WTC11 (cell line): ENCODE data around the gene CCT3. TPM values are rescaled to one million over a fixed set of nuclear protein-coding genes. Genes with fewer than 3 reads are reported as not detected.

Experiments used
- ATAC-seq: fragments of 200-7000 bp; cut with Tn5 transposase; 2 replicates; pipeline ENCODE4 v1.10.0; 2021; ENCODE audit warnings: mild to moderate bottlenecking, moderate library complexity
- CTCF ChIA-PET: fragments of 300-600 bp; sonication (Branson Sonifier 250); formaldehyde crosslinking; loops from one replicate; lab custom pipeline; 2021; ENCODE audit warnings: antibody characterized with exemption; lab: Charles Lee
- POLR2A ChIA-PET: fragments of 350-600 bp; sonication (Branson Sonifier 250); formaldehyde crosslinking; loops from one replicate; lab custom pipeline; 2021; ENCODE audit warnings: antibody characterized with exemption; lab: Charles Lee
- DNase-seq: peaks from one replicate; pipeline ENCODE4 v3.0.0; 2021; ENCODE audit warnings: low spot score
- H3K27ac Mint-ChIP-seq: 2 replicates; pipeline ENCODE4 v1.8.0; 2021; ENCODE audit warnings: mixed read lengths
- H3K27me3 Mint-ChIP-seq: 2 replicates; pipeline ENCODE4 v1.8.0; 2021; ENCODE audit warnings: low read depth, mild to moderate bottlenecking, moderate library complexity, mixed read lengths
- H3K36me3 Mint-ChIP-seq: 2 replicates; pipeline ENCODE4 v1.8.0; 2021; ENCODE audit warnings: mixed read lengths
- H3K4me1 Mint-ChIP-seq: 2 replicates; pipeline ENCODE4 v1.8.0; 2022; ENCODE audit warnings: mixed read lengths
- H3K4me3 Mint-ChIP-seq: 2 replicates; pipeline ENCODE4 v1.8.0; 2021; ENCODE audit warnings: mild to moderate bottlenecking, moderate library complexity, mixed read lengths
- H3K9me3 Mint-ChIP-seq: 2 replicates; pipeline ENCODE4 v1.8.0; 2021; ENCODE audit warnings: mixed read lengths
- EMX1 ChIP-seq: fragments of 250-450 bp; sonication (Bioruptor Pico); IDR thresholded peaks from 2 replicates; pipeline ENCODE4 v1.8.0; 2021; ENCODE audit warnings: mild to moderate bottlenecking
- GABPB1 ChIP-seq: sonication (generic); formaldehyde crosslinking; IDR thresholded peaks from 2 replicates; pipeline ENCODE4 v1.8.1; 2023; ENCODE audit warnings: mild to moderate bottlenecking, missing genetic modification reagents
- JUN ChIP-seq: sonication (generic); formaldehyde crosslinking; IDR thresholded peaks from 2 replicates; pipeline ENCODE4 v1.8.0; 2023; ENCODE audit warnings: mild to moderate bottlenecking, missing genetic modification reagents
- NFATC4 ChIP-seq: fragments of 250-450 bp; sonication (Bioruptor Pico); IDR thresholded peaks from 2 replicates; pipeline ENCODE4 v1.9.0; 2021; ENCODE audit warnings: mild to moderate bottlenecking
- NR1H2 ChIP-seq: sonication (generic); formaldehyde crosslinking; IDR thresholded peaks from 2 replicates; pipeline ENCODE4 v1.9.0; 2021; ENCODE audit warnings: mild to moderate bottlenecking, moderate library complexity, missing genetic modification reagents
- PRRX2 ChIP-seq: fragments of 250-450 bp; sonication (Bioruptor Pico); IDR thresholded peaks from 2 replicates; pipeline ENCODE4 v1.8.0; 2021; ENCODE audit warnings: mild to moderate bottlenecking
- RELA ChIP-seq: sonication (generic); formaldehyde crosslinking; IDR thresholded peaks from 2 replicates; pipeline ENCODE4 v1.8.1; 2022; ENCODE audit warnings: missing genetic modification reagents, mild to moderate bottlenecking, borderline replicate concordance
- RORB ChIP-seq: fragments of 250-450 bp; sonication (Bioruptor Pico); IDR thresholded peaks from 2 replicates; pipeline ENCODE4 v1.9.0; 2021; ENCODE audit warnings: mild to moderate bottlenecking
- SMAD3 ChIP-seq: sonication (generic); formaldehyde crosslinking; IDR thresholded peaks from 2 replicates; pipeline ENCODE4 v1.8.0; 2022; ENCODE audit warnings: missing genetic modification reagents, mild to moderate bottlenecking, borderline replicate concordance
- ZNF138 ChIP-seq: sonication (generic); formaldehyde crosslinking; conservative IDR thresholded peaks from 2 replicates; pipeline ENCODE4 v1.8.1; 2022; ENCODE audit warnings: mild to moderate bottlenecking, moderate library complexity, missing genetic modification reagents
- ZNF396 ChIP-seq: fragments of 250-450 bp; sonication (Bioruptor Pico); IDR thresholded peaks from 2 replicates; pipeline ENCODE4 v1.8.0; 2021; ENCODE audit warnings: mild to moderate bottlenecking, moderate library complexity, borderline replicate concordance
- ZNF423 ChIP-seq: fragments of 250-450 bp; sonication (Bioruptor Pico); IDR thresholded peaks from 2 replicates; pipeline ENCODE4 v2.1.2; 2022; ENCODE audit warnings: mild to moderate bottlenecking, moderate library complexity
- total RNA-seq: library from RNA; stranded (reverse); gene quantifications from 3 replicates; pipeline ENCODE4 v1.2.3, GENCODE V29; 2021
- TF ChIP-seq, protein P1 (sequence below): sonication (generic); formaldehyde crosslinking; conservative IDR thresholded peaks from 2 replicates; pipeline ENCODE4 v1.8.1; 2022; ENCODE audit warnings: mild to moderate bottlenecking, missing genetic modification reagents
- TF ChIP-seq, protein P2 (sequence below): sonication (generic); formaldehyde crosslinking; IDR thresholded peaks from 2 replicates; pipeline ENCODE4 v1.8.0; 2022; ENCODE audit warnings: missing genetic modification reagents
- TF ChIP-seq, protein P3 (sequence below): sonication (generic); formaldehyde crosslinking; IDR thresholded peaks from 2 replicates; pipeline ENCODE4 v1.8.0; 2022; ENCODE audit warnings: mild to moderate bottlenecking, missing genetic modification reagents
- TF ChIP-seq, protein P4 (sequence below): sonication (generic); formaldehyde crosslinking; IDR thresholded peaks from 2 replicates; pipeline ENCODE4 v1.8.0; 2022; ENCODE audit warnings: mild to moderate bottlenecking, missing genetic modification reagents
- TF ChIP-seq, protein P5 (sequence below): sonication (generic); formaldehyde crosslinking; IDR thresholded peaks from 2 replicates; pipeline ENCODE4 v1.8.1; 2022; ENCODE audit warnings: mild to moderate bottlenecking, moderate library complexity, missing genetic modification reagents
- TF ChIP-seq, protein P6 (sequence below): sonication (generic); formaldehyde crosslinking; IDR thresholded peaks from 2 replicates; pipeline ENCODE4 v1.8.0; 2023; ENCODE audit warnings: missing genetic modification reagents, mild to moderate bottlenecking, borderline replicate concordance

Gene CCT3
- total RNA-seq, 1 experiment from 2014 or later = 479 TPM

DNA sequence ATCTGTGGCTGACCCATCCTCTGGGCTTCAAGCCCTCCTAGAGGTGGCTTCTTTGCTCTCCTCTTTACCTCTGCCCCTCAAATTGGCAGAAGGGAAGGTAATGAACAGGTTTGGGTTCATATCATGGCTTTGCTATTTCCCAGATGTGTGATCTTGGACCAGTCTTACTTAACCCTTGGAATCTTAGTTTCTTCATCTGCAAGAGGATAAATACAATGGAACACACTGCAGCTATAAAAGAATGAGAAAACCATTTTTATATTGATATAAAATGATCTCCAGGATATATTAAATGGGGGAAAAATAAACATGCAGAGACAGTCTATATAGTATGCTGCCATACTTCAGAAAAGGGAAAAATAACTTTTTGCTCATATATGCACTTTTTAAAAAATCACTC, 48.2 kb downstream of the CCT3 start (continued):
- no peak for TF ChIP-seq SMAD3 (CRISPR knock-in tag)

DNA sequence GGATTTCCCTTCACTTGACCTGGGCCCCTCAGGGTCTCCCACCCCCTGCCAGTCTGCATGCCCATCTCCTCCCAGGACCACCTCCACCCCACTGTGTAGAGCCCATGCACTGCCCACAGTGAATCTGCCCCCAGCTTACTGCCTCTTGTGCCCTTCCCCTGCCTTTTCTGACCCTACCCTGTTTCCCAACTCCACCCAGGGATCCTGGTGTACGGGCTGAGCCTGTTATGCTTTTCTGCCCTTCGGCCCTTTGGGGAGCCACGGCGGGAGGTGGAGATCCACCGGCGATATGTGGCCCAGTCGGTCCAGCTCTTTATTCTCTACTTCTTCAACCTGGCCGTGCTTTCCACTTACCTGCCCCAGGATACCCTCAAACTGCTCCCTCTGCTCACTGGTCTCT, 52.0 kb downstream of the CCT3 start:
- Mint-ChIP-seq H3K27me3 (no peaks in the 10 kb centered on the region), H3K4me3 (no peak overlapping the region), H3K36me3 (no peaks in the 10 kb centered on the region), H3K4me1 (peaks cover 22% of the 10 kb centered on the region), H3K27ac (no peak overlapping the region), H3K9me3 (no peaks in the 10 kb centered on the region)
- no peak for DNase-seq
- POLR2A ChIA-PET = no interaction called here
- TF ChIP-seq, protein P1, sequence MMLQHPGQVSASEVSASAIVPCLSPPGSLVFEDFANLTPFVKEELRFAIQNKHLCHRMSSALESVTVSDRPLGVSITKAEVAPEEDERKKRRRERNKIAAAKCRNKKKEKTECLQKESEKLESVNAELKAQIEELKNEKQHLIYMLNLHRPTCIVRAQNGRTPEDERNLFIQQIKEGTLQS (CRISPR knock-in tag) = no peak
- TF ChIP-seq PRRX2 (CRISPR knock-in tag) = no peak
- CTCF ChIA-PET = no interaction called here
- no peak for ATAC-seq

DNA sequence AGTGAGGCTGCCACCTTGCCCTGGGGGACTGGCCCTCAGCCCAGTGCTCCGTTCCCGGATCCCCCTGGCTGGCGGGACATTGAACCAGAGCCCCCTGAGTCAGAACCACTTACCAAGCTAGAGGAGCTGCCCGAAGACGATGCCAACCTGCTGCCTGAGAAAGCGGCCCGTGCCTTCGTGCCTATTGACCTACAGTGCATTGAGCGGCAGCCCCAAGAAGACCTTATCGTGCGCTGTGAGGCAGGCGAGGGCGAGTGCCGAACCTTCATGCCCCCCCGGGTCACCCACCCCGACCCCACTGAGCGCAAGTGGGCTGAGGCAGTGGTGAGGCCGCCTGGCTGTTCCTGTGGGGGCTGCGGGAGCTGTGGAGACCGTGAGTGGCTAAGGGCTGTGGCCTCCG, 52.7 kb downstream of the CCT3 start:
- H3K4me3 Mint-ChIP-seq = no peak overlapping the region

DNA sequence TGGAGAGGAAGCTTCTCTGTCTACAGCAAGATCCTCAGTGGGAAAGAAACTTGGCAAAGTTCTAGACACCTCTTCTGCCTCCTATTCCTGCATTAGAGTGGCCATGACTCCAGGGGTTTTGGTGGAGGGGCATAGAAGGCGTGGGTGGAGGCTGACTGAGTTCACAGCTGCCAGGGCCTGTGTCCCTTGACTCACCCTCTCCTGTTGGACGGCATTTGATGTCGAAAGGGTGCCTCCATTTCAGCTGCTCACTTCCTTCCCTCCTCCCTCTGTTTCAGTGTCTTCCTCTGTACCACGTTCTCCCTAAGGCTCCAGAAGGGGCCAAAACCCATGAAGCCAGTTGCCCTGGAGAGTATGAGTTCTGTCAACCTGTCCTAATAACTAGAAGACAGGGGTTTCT, 53.3 kb downstream of the CCT3 start:
- no peaks in the 10 kb centered on the region for H3K27me3 Mint-ChIP-seq
- H3K4me1 Mint-ChIP-seq = peaks cover 24% of the 10 kb centered on the region
- ChIA-PET POLR2A (no interaction called here), CTCF (no interaction called here)
- H3K9me3 Mint-ChIP-seq = no peaks in the 10 kb centered on the region
- H3K27ac Mint-ChIP-seq = no peak overlapping the region
- peak overlapping the region; percentile 97; the same call in 1 of the 2 replicates for H3K4me3 Mint-ChIP-seq
- H3K36me3 Mint-ChIP-seq = no peaks in the 10 kb centered on the region
- DNase-seq = no peak
- ATAC-seq = no peak
- TF ChIP-seq, protein P2, sequence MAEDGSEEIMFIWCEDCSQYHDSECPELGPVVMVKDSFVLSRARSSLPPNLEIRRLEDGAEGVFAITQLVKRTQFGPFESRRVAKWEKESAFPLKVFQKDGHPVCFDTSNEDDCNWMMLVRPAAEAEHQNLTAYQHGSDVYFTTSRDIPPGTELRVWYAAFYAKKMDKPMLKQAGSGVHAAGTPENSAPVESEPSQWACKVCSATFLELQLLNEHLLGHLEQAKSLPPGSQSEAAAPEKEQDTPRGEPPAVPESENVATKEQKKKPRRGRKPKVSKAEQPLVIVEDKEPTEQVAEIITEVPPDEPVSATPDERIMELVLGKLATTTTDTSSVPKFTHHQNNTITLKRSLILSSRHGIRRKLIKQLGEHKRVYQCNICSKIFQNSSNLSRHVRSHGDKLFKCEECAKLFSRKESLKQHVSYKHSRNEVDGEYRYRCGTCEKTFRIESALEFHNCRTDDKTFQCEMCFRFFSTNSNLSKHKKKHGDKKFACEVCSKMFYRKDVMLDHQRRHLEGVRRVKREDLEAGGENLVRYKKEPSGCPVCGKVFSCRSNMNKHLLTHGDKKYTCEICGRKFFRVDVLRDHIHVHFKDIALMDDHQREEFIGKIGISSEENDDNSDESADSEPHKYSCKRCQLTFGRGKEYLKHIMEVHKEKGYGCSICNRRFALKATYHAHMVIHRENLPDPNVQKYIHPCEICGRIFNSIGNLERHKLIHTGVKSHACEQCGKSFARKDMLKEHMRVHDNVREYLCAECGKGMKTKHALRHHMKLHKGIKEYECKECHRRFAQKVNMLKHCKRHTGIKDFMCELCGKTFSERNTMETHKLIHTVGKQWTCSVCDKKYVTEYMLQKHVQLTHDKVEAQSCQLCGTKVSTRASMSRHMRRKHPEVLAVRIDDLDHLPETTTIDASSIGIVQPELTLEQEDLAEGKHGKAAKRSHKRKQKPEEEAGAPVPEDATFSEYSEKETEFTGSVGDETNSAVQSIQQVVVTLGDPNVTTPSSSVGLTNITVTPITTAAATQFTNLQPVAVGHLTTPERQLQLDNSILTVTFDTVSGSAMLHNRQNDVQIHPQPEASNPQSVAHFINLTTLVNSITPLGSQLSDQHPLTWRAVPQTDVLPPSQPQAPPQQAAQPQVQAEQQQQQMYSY (CRISPR knock-in tag) = no peak
- TF ChIP-seq JUN (CRISPR knock-in tag) (no peak), RORB (CRISPR knock-in tag) (no peak), RELA (no peak), ZNF396 (CRISPR knock-in tag) (no peak), EMX1 (CRISPR knock-in tag) (no peak), NR1H2 (CRISPR knock-in tag) (no peak), GABPB1 (CRISPR knock-in tag) (no peak), ZNF423 (CRISPR knock-in tag) (no peak)
- TF ChIP-seq, protein P3, sequence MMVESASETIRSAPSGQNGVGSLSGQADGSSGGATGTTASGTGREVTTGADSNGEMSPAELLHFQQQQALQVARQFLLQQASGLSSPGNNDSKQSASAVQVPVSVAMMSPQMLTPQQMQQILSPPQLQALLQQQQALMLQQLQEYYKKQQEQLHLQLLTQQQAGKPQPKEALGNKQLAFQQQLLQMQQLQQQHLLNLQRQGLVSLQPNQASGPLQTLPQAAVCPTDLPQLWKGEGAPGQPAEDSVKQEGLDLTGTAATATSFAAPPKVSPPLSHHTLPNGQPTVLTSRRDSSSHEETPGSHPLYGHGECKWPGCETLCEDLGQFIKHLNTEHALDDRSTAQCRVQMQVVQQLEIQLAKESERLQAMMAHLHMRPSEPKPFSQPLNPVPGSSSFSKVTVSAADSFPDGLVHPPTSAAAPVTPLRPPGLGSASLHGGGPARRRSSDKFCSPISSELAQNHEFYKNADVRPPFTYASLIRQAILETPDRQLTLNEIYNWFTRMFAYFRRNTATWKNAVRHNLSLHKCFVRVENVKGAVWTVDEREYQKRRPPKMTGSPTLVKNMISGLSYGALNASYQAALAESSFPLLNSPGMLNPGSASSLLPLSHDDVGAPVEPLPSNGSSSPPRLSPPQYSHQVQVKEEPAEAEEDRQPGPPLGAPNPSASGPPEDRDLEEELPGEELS (CRISPR knock-in tag) = no peak
- TF ChIP-seq, protein P4, sequence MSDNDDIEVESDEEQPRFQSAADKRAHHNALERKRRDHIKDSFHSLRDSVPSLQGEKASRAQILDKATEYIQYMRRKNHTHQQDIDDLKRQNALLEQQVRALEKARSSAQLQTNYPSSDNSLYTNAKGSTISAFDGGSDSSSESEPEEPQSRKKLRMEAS (CRISPR knock-in tag) = no peak
- TF ChIP-seq, protein P5, sequence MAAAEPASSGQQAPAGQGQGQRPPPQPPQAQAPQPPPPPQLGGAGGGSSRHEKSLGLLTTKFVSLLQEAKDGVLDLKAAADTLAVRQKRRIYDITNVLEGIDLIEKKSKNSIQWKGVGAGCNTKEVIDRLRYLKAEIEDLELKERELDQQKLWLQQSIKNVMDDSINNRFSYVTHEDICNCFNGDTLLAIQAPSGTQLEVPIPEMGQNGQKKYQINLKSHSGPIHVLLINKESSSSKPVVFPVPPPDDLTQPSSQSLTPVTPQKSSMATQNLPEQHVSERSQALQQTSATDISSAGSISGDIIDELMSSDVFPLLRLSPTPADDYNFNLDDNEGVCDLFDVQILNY (CRISPR knock-in tag) = no peak

More for the DNA sequence above, 52.7 kb downstream of the CCT3 start:
- no peaks in the 10 kb centered on the region for H3K9me3 Mint-ChIP-seq
- no peak for DNase-seq
- no peaks in the 10 kb centered on the region for H3K27me3 Mint-ChIP-seq
- CTCF ChIA-PET = no interaction called here
- POLR2A ChIA-PET = no interaction called here
- no peak for ATAC-seq
- no peak overlapping the region for H3K27ac Mint-ChIP-seq
- peaks cover 24% of the 10 kb centered on the region for H3K4me1 Mint-ChIP-seq
- TF ChIP-seq, protein P6, sequence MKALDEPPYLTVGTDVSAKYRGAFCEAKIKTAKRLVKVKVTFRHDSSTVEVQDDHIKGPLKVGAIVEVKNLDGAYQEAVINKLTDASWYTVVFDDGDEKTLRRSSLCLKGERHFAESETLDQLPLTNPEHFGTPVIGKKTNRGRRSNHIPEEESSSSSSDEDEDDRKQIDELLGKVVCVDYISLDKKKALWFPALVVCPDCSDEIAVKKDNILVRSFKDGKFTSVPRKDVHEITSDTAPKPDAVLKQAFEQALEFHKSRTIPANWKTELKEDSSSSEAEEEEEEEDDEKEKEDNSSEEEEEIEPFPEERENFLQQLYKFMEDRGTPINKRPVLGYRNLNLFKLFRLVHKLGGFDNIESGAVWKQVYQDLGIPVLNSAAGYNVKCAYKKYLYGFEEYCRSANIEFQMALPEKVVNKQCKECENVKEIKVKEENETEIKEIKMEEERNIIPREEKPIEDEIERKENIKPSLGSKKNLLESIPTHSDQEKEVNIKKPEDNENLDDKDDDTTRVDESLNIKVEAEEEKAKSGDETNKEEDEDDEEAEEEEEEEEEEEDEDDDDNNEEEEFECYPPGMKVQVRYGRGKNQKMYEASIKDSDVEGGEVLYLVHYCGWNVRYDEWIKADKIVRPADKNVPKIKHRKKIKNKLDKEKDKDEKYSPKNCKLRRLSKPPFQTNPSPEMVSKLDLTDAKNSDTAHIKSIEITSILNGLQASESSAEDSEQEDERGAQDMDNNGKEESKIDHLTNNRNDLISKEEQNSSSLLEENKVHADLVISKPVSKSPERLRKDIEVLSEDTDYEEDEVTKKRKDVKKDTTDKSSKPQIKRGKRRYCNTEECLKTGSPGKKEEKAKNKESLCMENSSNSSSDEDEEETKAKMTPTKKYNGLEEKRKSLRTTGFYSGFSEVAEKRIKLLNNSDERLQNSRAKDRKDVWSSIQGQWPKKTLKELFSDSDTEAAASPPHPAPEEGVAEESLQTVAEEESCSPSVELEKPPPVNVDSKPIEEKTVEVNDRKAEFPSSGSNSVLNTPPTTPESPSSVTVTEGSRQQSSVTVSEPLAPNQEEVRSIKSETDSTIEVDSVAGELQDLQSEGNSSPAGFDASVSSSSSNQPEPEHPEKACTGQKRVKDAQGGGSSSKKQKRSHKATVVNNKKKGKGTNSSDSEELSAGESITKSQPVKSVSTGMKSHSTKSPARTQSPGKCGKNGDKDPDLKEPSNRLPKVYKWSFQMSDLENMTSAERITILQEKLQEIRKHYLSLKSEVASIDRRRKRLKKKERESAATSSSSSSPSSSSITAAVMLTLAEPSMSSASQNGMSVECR = no peak
- TF ChIP-seq ZNF423 (CRISPR knock-in tag) = no peak
- TF ChIP-seq ZNF138 (CRISPR knock-in tag) = no peak
- no peak for TF ChIP-seq GABPB1 (CRISPR knock-in tag)
- no peak for TF ChIP-seq NFATC4
- no peaks in the 10 kb centered on the region for H3K36me3 Mint-ChIP-seq
